ENCODE results near the gene SLC38A10.

The SLC38A10 gene

GRCh38 chr17:81260641-81261040 is 34.5 kb downstream of the SLC38A10 start:
- Histone ChIP-seq H4K8ac (ENCODE audit: low read depth, low read length) (no peak overlapping the region), H3K4me3 (ENCODE audit: low read depth, low read length) (no peak overlapping the region), H3K4me1 (ENCODE audit: control insufficient read depth in 1 of 2, insufficient read depth in 2 of 2, low read length in 2 of 2) (no peaks in the 10 kb centered on the region), H3K4me2 (ENCODE audit: low read length) (no peak overlapping the region), H3K18ac (ENCODE audit: low read length) (no peak overlapping the region), H3K9ac (ENCODE audit: low read length) (no peak overlapping the region), H2BK5ac (ENCODE audit: low read depth, low read length, poor library complexity) (no peak overlapping the region), H3K9me3 (ENCODE audit: insufficient read depth, low read depth, low read length) (no peaks in the 10 kb centered on the region), H2AFZ (ENCODE audit: insufficient read depth, low read length, poor library complexity) (no peak overlapping the region), H3K14ac (ENCODE audit: low read length) (no peak overlapping the region), H3K4ac (ENCODE audit: low read depth, low read length) (no peak overlapping the region), H3K36me3 (ENCODE audit: control insufficient read depth in 1 of 2, insufficient read depth in 2 of 2, low read length in 2 of 2) (peaks cover 70 to 84% of the 10 kb centered on the region in 2 experiments), H2BK120ac (ENCODE audit: insufficient read depth, low read length, poor library complexity) (no peak overlapping the region), H3K27me3 (ENCODE audit: insufficient read depth, low read length) (no peaks in the 10 kb centered on the region), H3K23ac (ENCODE audit: low read length) (no peak overlapping the region), H4K91ac (ENCODE audit: low read depth, low read length) (no peak overlapping the region), H3K27ac (ENCODE audit: low read depth, low read length) (no peak overlapping the region), H3K79me1 (ENCODE audit: low read length) (no peaks in the 10 kb centered on the region), H3K79me2 (ENCODE audit: control insufficient read depth, insufficient read depth, low read length, poor library complexity) (no peaks in the 10 kb centered on the region), H4K12ac (ENCODE audit: low read depth, low read length) (no peak overlapping the region), H2AK5ac (ENCODE audit: low read length) (no peak overlapping the region), H2BK12ac (ENCODE audit: low read length) (no peak overlapping the region)
- no CpG with 5 or more reads among the region's 19 CpGs for WGBS (ENCODE audit: extremely low coverage, insufficient coverage, insufficient read length)
- no peak for DNase-seq

GRCh38 chr17:81260171-81260570 is 34.9 kb downstream of the SLC38A10 start:
- H3K4me2 ChIP-seq (ENCODE audit: low read length): no peak overlapping the region
- no peaks in the 10 kb centered on the region for H3K79me1 ChIP-seq (ENCODE audit: low read length)
- no peak overlapping the region for H2AFZ ChIP-seq (ENCODE audit: insufficient read depth, low read length, poor library complexity)
- no peak overlapping the region for H2BK5ac ChIP-seq (ENCODE audit: low read depth, low read length, poor library complexity)
- no peak overlapping the region for H3K27ac ChIP-seq (ENCODE audit: low read depth, low read length)
- no peak overlapping the region for H3K4ac ChIP-seq (ENCODE audit: low read depth, low read length)
- no peak overlapping the region for H4K91ac ChIP-seq (ENCODE audit: low read depth, low read length)
- H4K12ac ChIP-seq (ENCODE audit: low read depth, low read length): no peak overlapping the region
- no peak overlapping the region for H3K14ac ChIP-seq (ENCODE audit: low read length)
- H3K79me2 ChIP-seq (ENCODE audit: control insufficient read depth, insufficient read depth, low read length, poor library complexity): no peaks in the 10 kb centered on the region
- H3K9ac ChIP-seq (ENCODE audit: low read length): no peak overlapping the region
- H3K36me3 ChIP-seq (ENCODE audit: control insufficient read depth in 1 of 2, insufficient read depth in 2 of 2, low read length in 2 of 2): peaks cover 66 to 80% of the 10 kb centered on the region in 2 experiments
- H3K4me3 ChIP-seq (ENCODE audit: low read depth, low read length): no peak overlapping the region
- H2BK12ac ChIP-seq (ENCODE audit: low read length): no peak overlapping the region
- H3K27me3 ChIP-seq (ENCODE audit: insufficient read depth, low read length): no peaks in the 10 kb centered on the region
- no peak overlapping the region for H4K8ac ChIP-seq (ENCODE audit: low read depth, low read length)
- no peaks in the 10 kb centered on the region for H3K9me3 ChIP-seq (ENCODE audit: insufficient read depth, low read depth, low read length)
- no CpG with 5 or more reads among the region's 17 CpGs for WGBS (ENCODE audit: extremely low coverage, insufficient coverage, insufficient read length)
- H3K18ac ChIP-seq (ENCODE audit: low read length): no peak overlapping the region
- no peak for DNase-seq
- no peak overlapping the region for H2AK5ac ChIP-seq (ENCODE audit: low read length)
- H2BK120ac ChIP-seq (ENCODE audit: insufficient read depth, low read length, poor library complexity): no peak overlapping the region
- no peak overlapping the region for H3K23ac ChIP-seq (ENCODE audit: low read length)
- H3K4me1 ChIP-seq (ENCODE audit: control insufficient read depth in 1 of 2, insufficient read depth in 2 of 2, low read length in 2 of 2): no peaks in the 10 kb centered on the region

DNA sequence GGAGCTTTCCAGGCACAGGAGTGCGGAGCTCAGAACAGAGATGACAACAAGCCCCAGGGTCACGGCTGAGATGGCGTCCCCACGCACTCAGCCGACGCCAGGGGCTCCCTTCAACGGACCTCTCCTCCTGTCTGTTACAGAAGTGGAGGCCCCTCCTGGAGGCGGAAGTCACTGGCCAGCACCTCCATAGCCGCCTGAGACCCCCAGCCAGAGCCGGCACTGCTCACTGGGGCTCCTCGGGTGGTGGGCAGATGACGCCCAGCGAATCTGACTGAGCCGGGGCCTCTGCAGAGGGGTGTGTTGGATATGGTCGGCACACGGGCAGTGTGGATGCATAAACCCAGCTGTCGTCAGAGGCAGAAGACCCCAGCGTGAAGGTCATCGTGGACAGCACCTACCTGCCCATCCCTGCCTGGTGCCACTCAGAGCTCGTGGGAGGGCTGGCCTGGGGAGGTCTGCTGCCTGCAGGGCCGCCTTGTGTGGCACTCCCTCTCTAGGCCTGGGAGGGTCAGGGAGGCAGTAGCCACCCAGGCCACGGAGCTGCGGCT is 36.0 kb downstream of the SLC38A10 start:
- Histone ChIP-seq H4K91ac (ENCODE audit: low read depth, low read length) (no peak overlapping the region), H3K4ac (ENCODE audit: low read depth, low read length) (no peak overlapping the region), H2BK5ac (ENCODE audit: low read depth, low read length, poor library complexity) (no peak overlapping the region), H3K27me3 (ENCODE audit: insufficient read depth, low read length) (no peaks in the 10 kb centered on the region), H3K14ac (ENCODE audit: low read length) (no peak overlapping the region), H3K18ac (ENCODE audit: low read length) (no peak overlapping the region), H2AK5ac (ENCODE audit: low read length) (no peak overlapping the region), H3K36me3 (ENCODE audit: control insufficient read depth in 1 of 2, insufficient read depth in 2 of 2, low read length in 2 of 2) (peaks cover 58 to 75% of the 10 kb centered on the region in 2 experiments), H2BK120ac (ENCODE audit: insufficient read depth, low read length, poor library complexity) (no peak overlapping the region), H3K4me1 (ENCODE audit: control insufficient read depth in 1 of 2, insufficient read depth in 2 of 2, low read length in 2 of 2) (no peaks in the 10 kb centered on the region), H3K4me2 (ENCODE audit: low read length) (no peak overlapping the region), H3K4me3 (ENCODE audit: low read depth, low read length) (no peak overlapping the region), H4K8ac (ENCODE audit: low read depth, low read length) (no peak overlapping the region), H3K9ac (ENCODE audit: low read length) (no peak overlapping the region), H4K12ac (ENCODE audit: low read depth, low read length) (no peak overlapping the region), H3K27ac (ENCODE audit: low read depth, low read length) (no peak overlapping the region), H3K79me2 (ENCODE audit: control insufficient read depth, insufficient read depth, low read length, poor library complexity) (no peaks in the 10 kb centered on the region), H3K79me1 (ENCODE audit: low read length) (no peaks in the 10 kb centered on the region), H2AFZ (ENCODE audit: insufficient read depth, low read length, poor library complexity) (no peak overlapping the region), H3K9me3 (ENCODE audit: insufficient read depth, low read depth, low read length) (no peaks in the 10 kb centered on the region), H3K23ac (ENCODE audit: low read length) (no peak overlapping the region), H2BK12ac (ENCODE audit: low read length) (no peak overlapping the region)
- no peak for DNase-seq
- no CpG with 5 or more reads among the region's 23 CpGs for WGBS (ENCODE audit: extremely low coverage, insufficient coverage, insufficient read length)

DNA sequence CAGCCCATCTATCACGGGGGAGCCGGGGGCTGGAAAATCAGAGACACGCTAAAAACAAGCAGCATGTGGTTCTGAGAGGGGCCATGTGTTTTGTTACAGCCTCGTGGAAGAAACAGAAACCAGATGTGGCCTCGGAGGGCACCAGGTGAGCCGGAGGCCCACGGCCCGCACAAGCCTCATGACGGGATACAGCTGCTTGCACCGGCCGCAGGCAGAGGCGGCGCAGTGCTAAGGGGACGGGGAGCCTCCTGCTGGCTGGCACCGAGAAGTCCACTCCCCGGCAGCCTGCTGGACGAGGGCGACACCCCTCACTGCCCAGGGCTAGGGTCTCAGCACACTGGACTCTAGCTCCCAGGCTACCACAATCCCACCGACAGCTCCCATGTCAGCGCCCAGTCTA is 36.8 kb downstream of the SLC38A10 start:
- no peaks in the 10 kb centered on the region for H3K79me1 ChIP-seq (ENCODE audit: low read length)

More for the DNA sequence above, 36.8 kb downstream of the SLC38A10 start:
- no peak overlapping the region for H3K27ac ChIP-seq (ENCODE audit: low read depth, low read length)
- H3K4me3 ChIP-seq (ENCODE audit: low read depth, low read length): no peak overlapping the region
- H3K4me2 ChIP-seq (ENCODE audit: low read length): no peak overlapping the region
- H2BK12ac ChIP-seq (ENCODE audit: low read length): no peak overlapping the region
- H2AFZ ChIP-seq (ENCODE audit: insufficient read depth, low read length, poor library complexity): no peak overlapping the region
- H3K18ac ChIP-seq (ENCODE audit: low read length): no peak overlapping the region
- H2AK5ac ChIP-seq (ENCODE audit: low read length): no peak overlapping the region
- WGBS (ENCODE audit: extremely low coverage, insufficient coverage, insufficient read length): no CpG with 5 or more reads among the region's 20 CpGs
- H4K12ac ChIP-seq (ENCODE audit: low read depth, low read length): no peak overlapping the region
- no peaks in the 10 kb centered on the region for H3K79me2 ChIP-seq (ENCODE audit: control insufficient read depth, insufficient read depth, low read length, poor library complexity)
- H3K9me3 ChIP-seq (ENCODE audit: insufficient read depth, low read depth, low read length): peaks cover 4% of the 10 kb centered on the region
- DNase-seq: no peak
- H4K91ac ChIP-seq (ENCODE audit: low read depth, low read length): no peak overlapping the region
- H3K4me1 ChIP-seq (ENCODE audit: control insufficient read depth in 1 of 2, insufficient read depth in 2 of 2, low read length in 2 of 2): no peaks in the 10 kb centered on the region
- H3K27me3 ChIP-seq (ENCODE audit: insufficient read depth, low read length): no peaks in the 10 kb centered on the region
- H3K23ac ChIP-seq (ENCODE audit: low read length): no peak overlapping the region
- H2BK120ac ChIP-seq (ENCODE audit: insufficient read depth, low read length, poor library complexity): no peak overlapping the region
- H3K36me3 ChIP-seq (ENCODE audit: control insufficient read depth in 1 of 2, insufficient read depth in 2 of 2, low read length in 2 of 2): peaks cover 49 to 67% of the 10 kb centered on the region in 2 experiments
- H4K8ac ChIP-seq (ENCODE audit: low read depth, low read length): no peak overlapping the region
- no peak overlapping the region for H3K4ac ChIP-seq (ENCODE audit: low read depth, low read length)
- H3K9ac ChIP-seq (ENCODE audit: low read length): no peak overlapping the region
- no peak overlapping the region for H2BK5ac ChIP-seq (ENCODE audit: low read depth, low read length, poor library complexity)
- no peak overlapping the region for H3K14ac ChIP-seq (ENCODE audit: low read length)
